ENCODE data around the gene CAPN5.
"Not testable (repeated sequence)": the region's sequence is repeated elsewhere in the genome, so short reads cannot be mapped to it uniquely, and the experiment has no call there.

Gene CAPN5

GRCh38 chr11:77066229-77067042 is at the start of gene CAPN5:
Gene CAPN5 (plus strand): TSS chr11:77066971. CDS start chr11:77084887, 17,916 bp downstream.
- TF ChIP-seq CTCF (IDR thresholded peaks at IDR 0.05): 0 out of 2 replicates have a peak, but pooled peaks have one; percentile 27
- no peak for TF ChIP-seq ZFX (IDR thresholded peaks at IDR 0.05; ENCODE audit: borderline replicate concordance)
- peak within 1 kb of the TSS; percentile 15; the same call in 1 of the 2 replicates for H3K27ac ChIP-seq

GRCh38 chr11:77018396-77018924 is 48.3 kb upstream of the CAPN5 start:
- H3K27ac ChIP-seq: not testable (repeated sequence)

GRCh38 chr11:77019976-77020595 is 46.7 kb upstream of the CAPN5 start:
- TF ChIP-seq ZFX (IDR thresholded peaks at IDR 0.05; ENCODE audit: borderline replicate concordance) (no peak), CTCF (IDR thresholded peaks at IDR 0.05) (no peak)
- H3K27ac ChIP-seq: peak overlapping the region; percentile 52

GRCh38 chr11:77020734-77021133 is 46.0 kb upstream of the CAPN5 start:
- TF ChIP-seq CTCF (IDR thresholded peaks at IDR 0.05): no peak
- no peak for TF ChIP-seq ZFX (IDR thresholded peaks at IDR 0.05; ENCODE audit: borderline replicate concordance)
- peak overlapping the region; percentile 52 for H3K27ac ChIP-seq

- TF ChIP-seq ZFX (IDR thresholded peaks at IDR 0.05; ENCODE audit: borderline replicate concordance) (no peak), CTCF (IDR thresholded peaks at IDR 0.05) (no peak)
- no peak overlapping the region for H3K27ac ChIP-seq
Observed at GRCh38 chr11:77024745-77025144, 42.0 kb upstream of the CAPN5 start.

- TF ChIP-seq CTCF (IDR thresholded peaks at IDR 0.05) (no peak), ZFX (IDR thresholded peaks at IDR 0.05; ENCODE audit: borderline replicate concordance) (no peak)
- H3K27ac ChIP-seq: no peak overlapping the region
Observed at GRCh38 chr11:77026221-77026620, 40.5 kb upstream of the CAPN5 start.

- no peak overlapping the region for H3K27ac ChIP-seq
- no peak for TF ChIP-seq CTCF (IDR thresholded peaks at IDR 0.05)
- TF ChIP-seq ZFX (IDR thresholded peaks at IDR 0.05; ENCODE audit: borderline replicate concordance): no peak
Observed at GRCh38 chr11:77026743-77027142, 40.0 kb upstream of the CAPN5 start.
